Measurements from ENCODE around the gene CA10. TPM values are rescaled to one million over a fixed set of nuclear protein-coding genes. Genes with fewer than 3 reads are reported as not detected.

Gene CA10
- total RNA-seq, 4 donors from 2014 or later = 0.96 to 4.1 (median 1.1) TPM; not detected in 1

DNA sequence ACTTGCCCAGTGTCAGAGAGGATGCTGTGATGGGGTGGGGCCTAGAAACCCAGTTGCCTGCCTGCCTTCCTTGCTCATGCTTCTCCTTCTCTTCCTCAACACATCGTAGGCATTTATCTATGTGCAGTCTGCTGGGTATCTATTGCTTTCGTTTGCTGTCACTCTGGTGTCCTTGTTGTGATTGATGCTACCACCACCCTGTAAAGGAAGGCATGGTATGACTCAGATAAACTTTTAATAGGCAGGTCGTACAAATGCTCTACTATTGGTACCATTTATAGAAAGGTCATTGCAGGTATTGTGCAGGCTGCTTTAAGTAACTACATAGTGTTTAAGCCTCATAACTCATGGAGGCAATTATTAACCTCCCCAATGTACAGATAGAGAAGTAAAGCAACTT lies 529.3 kb downstream of the CA10 start:
- no peak overlapping the region for H3K4me3 ChIP-seq
- no peak for DNase-seq
- no peaks in the 10 kb centered on the region for H3K27me3 ChIP-seq
- 31 to 42% methylated on average over 2 to 3 of the region's 3 CpGs for WGBS, 2 donors (ENCODE audit: low coverage in 1 of 2)
- H3K4me1 ChIP-seq = no peaks in the 10 kb centered on the region
- in situ Hi-C loops (cut with MboI; ENCODE audit: low pct_ligation_motif_present in 1 of 4, low pct_unique_long_range_greater_than_20kb in 1 of 4, low sequenced_read_pairs in 3 of 4) (loop anchor here in 1 of 4 donors (25.0 kb wide), 1 partner anchor 108 kb away; no protein-coding TSS in a partner anchor), intact Hi-C loops (cut with DNase I; ENCODE audit: low total_unique reads) (no loop called here)
- no peaks in the 10 kb centered on the region for H3K36me3 ChIP-seq
- no peak overlapping the region for H3K27ac ChIP-seq
- no peaks in the 10 kb centered on the region for H3K9me3 ChIP-seq
- TF ChIP-seq POLR2AphosphoS5 (IDR thresholded peaks at IDR 0.05) (no peak), CTCF (IDR thresholded peaks at IDR 0.05) (no peak), POLR2A (IDR thresholded peaks at IDR 0.05) (no peak), EP300 (IDR thresholded peaks at IDR 0.05; ENCODE audit: low read depth) (no peak)

- H3K4me3 ChIP-seq = no peak overlapping the region
- WGBS, 2 donors (ENCODE audit: low coverage in 1 of 2) = 47% methylated on average over 1 of the region's 1 CpG; no CpG with 5 or more reads in 1 of the 2 donors
These were observed 530.7 kb downstream of the CA10 start for GRCh38 chr17:51627779-51628178.

DNA sequence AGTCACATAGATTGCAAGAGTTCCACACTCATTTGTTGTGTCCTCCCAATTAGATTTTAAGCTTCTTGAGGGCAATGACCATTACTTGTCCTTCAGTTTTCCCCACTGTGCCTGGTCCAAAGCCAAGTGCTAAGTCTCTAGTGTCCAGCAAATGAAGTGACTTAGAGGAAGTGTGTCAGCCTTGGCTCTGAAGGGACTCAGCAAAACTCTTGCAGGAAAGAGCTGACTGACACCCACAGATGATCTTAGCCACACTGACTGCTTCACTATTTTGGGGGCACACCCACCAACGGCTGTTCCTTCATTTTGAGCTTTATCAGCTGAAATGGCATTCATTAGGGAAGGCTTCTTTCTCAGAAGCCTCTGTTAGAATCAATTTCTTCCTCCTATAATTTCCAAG lies 540.0 kb downstream of the CA10 start:
- no peak overlapping the region for H3K4me3 ChIP-seq
- H3K9me3 ChIP-seq = no peaks in the 10 kb centered on the region
- no peak overlapping the region for H3K27ac ChIP-seq
- no peaks in the 10 kb centered on the region for H3K4me1 ChIP-seq
- H3K36me3 ChIP-seq = no peaks in the 10 kb centered on the region
- in situ Hi-C loops (cut with MboI; ENCODE audit: low pct_ligation_motif_present in 1 of 4, low pct_unique_long_range_greater_than_20kb in 1 of 4, low sequenced_read_pairs in 3 of 4) = no loop called here
- TF ChIP-seq POLR2AphosphoS5 (IDR thresholded peaks at IDR 0.05) = no peak
- TF ChIP-seq POLR2A (IDR thresholded peaks at IDR 0.05) = no peak
- TF ChIP-seq EP300 (IDR thresholded peaks at IDR 0.05; ENCODE audit: low read depth) = no peak
- no peak for TF ChIP-seq CTCF (IDR thresholded peaks at IDR 0.05)
- intact Hi-C loops (cut with DNase I; ENCODE audit: low total_unique reads) = no loop called here
- 62% methylated on average over 1 of the region's 1 CpG; no CpG with 5 or more reads in 1 of the 2 donors for WGBS, 2 donors (ENCODE audit: low coverage in 1 of 2)
- no peak for DNase-seq
- H3K27me3 ChIP-seq = no peaks in the 10 kb centered on the region

More at GRCh38 chr17:51627779-51628178, 530.7 kb downstream of the CA10 start:
- H3K4me1 ChIP-seq = no peaks in the 10 kb centered on the region
- TF ChIP-seq EP300 (IDR thresholded peaks at IDR 0.05; ENCODE audit: low read depth) (no peak), POLR2AphosphoS5 (IDR thresholded peaks at IDR 0.05) (no peak), POLR2A (IDR thresholded peaks at IDR 0.05) (no peak), CTCF (IDR thresholded peaks at IDR 0.05) (no peak)
- H3K27me3 ChIP-seq = no peaks in the 10 kb centered on the region
- H3K27ac ChIP-seq = no peak overlapping the region
- intact Hi-C loops (cut with DNase I; ENCODE audit: low total_unique reads) = no loop called here
- no peaks in the 10 kb centered on the region for H3K36me3 ChIP-seq
- no peaks in the 10 kb centered on the region for H3K9me3 ChIP-seq
- no peak for DNase-seq
- in situ Hi-C loops (cut with MboI; ENCODE audit: low pct_ligation_motif_present in 1 of 4, low pct_unique_long_range_greater_than_20kb in 1 of 4, low sequenced_read_pairs in 3 of 4) = loop anchor here in 1 of 4 donors (25.0 kb wide), 1 partner anchor 110 kb away; no protein-coding TSS in a partner anchor

DNA sequence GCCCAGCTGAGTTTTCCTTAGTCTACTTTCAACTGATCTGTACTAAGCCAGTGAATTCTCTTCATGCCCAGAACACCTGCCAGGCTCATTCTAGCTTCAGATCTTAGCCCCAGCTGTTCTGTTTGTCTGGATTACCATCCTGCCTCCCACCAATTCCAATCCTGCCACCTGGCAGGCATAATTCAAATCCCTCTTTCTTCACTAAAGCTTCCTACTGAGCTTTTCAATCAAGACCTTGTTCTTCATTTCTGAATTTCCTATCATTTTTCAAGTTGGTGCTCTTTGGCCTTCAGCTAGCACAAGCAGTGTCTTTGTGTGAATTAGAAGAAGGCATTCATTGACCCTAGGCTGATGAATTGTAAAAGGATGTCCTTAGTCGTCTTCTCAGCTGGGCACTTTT lies 540.5 kb downstream of the CA10 start:
- WGBS, 2 donors (ENCODE audit: low coverage in 1 of 2) = 84 to 100% methylated on average over 1 of the region's 1 CpG
- no peak for DNase-seq
- H3K9me3 ChIP-seq = no peaks in the 10 kb centered on the region
- H3K4me1 ChIP-seq = no peaks in the 10 kb centered on the region
- in situ Hi-C loops (cut with MboI; ENCODE audit: low pct_ligation_motif_present in 1 of 4, low pct_unique_long_range_greater_than_20kb in 1 of 4, low sequenced_read_pairs in 3 of 4) = no loop called here
- no peaks in the 10 kb centered on the region for H3K27me3 ChIP-seq
- no peak overlapping the region for H3K27ac ChIP-seq
- TF ChIP-seq CTCF (IDR thresholded peaks at IDR 0.05) = no peak
- intact Hi-C loops (cut with DNase I; ENCODE audit: low total_unique reads) = no loop called here
- H3K4me3 ChIP-seq = no peak overlapping the region
- no peaks in the 10 kb centered on the region for H3K36me3 ChIP-seq

All from transverse colon (tissue), 4 donors.